PC-9 (cell line): ENCODE results near the gene ERMP1. TPM values are rescaled to one million over a fixed set of nuclear protein-coding genes. Genes with fewer than 3 reads are reported as not detected.

Experiments
- BruUV-seq: library from RNA; stranded (reverse); fragments of 400-500 nt; replicated peaks from 2 replicates; lab custom pipeline; 2021; lab: Mats Ljungman, UMichigan
- CTCF ChIA-PET: fragments of 300-600 bp; sonication (Branson Sonifier 250); formaldehyde crosslinking; loops from one replicate; lab custom pipeline; 2022; ENCODE audit warnings: antibody characterized with exemption; lab: Charles Lee
- POLR2A ChIA-PET: fragments of 300-600 bp; sonication (Branson Sonifier 250); formaldehyde crosslinking; loops from one replicate; lab custom pipeline; 2022; ENCODE audit warnings: antibody characterized with exemption; ENCODE audit not compliant: unreplicated experiment; lab: Charles Lee
- DNase-seq, 2 experiments: peaks; one replicate each; pipeline versions ENCODE4 v3.0.0 to v3.0.0-alpha.2; 2015 to 2022; ENCODE audit warnings: mixed read lengths in 1 of 2
- H2AFZ ChIP-seq: fragments of 200-600 bp; sonication (generic); 2 replicates; pipeline ENCODE4 v1.8.1; 2017; ENCODE audit warnings: antibody characterized with exemption
- H3F3A ChIP-seq: fragments of 200-600 bp; sonication (generic); 2 replicates; pipeline ENCODE4 v1.8.1; 2017; ENCODE audit warnings: antibody characterized with exemption, mild to moderate bottlenecking, low read depth; ENCODE audit not compliant: insufficient read depth
- H3K27ac ChIP-seq: fragments of 200-600 bp; sonication (generic); 2 replicates; pipeline ENCODE4 v1.6.1; 2016; ENCODE audit warnings: mixed run types
- H3K27me3 ChIP-seq: fragments of 200-600 bp; sonication (generic); 2 replicates; pipeline ENCODE4 v1.6.1; 2016; ENCODE audit warnings: low read depth, mixed run types; ENCODE audit not compliant: insufficient read depth
- H3K36me3 ChIP-seq: fragments of 200-600 bp; sonication (generic); 2 replicates; pipeline ENCODE4 v1.6.1; 2016; ENCODE audit warnings: low read depth, mixed run types
- H3K4me1 ChIP-seq: fragments of 200-600 bp; sonication (generic); replicated peaks from 2 replicates; pipeline ENCODE4 v1.6.1; 2016; ENCODE audit warnings: mixed run types; ENCODE audit not compliant: insufficient read depth
- H3K4me2 ChIP-seq: fragments of 200-600 bp; sonication (generic); 2 replicates; pipeline ENCODE4 v1.6.1; 2017; ENCODE audit warnings: mixed run types
- H3K4me3 ChIP-seq: fragments of 200-600 bp; sonication (generic); 2 replicates; pipeline ENCODE4 v1.6.1; 2016; ENCODE audit warnings: mixed run types
- H3K79me2 ChIP-seq: fragments of 200-600 bp; sonication (generic); 2 replicates; pipeline ENCODE4 v1.6.1; 2017; ENCODE audit warnings: low read depth, mixed run types
- H3K9me2 ChIP-seq: fragments of 200-600 bp; sonication (generic); 2 replicates; pipeline ENCODE4 v1.8.1; 2017; ENCODE audit warnings: mild to moderate bottlenecking; ENCODE audit not compliant: insufficient read depth
- H3K9me3 ChIP-seq: fragments of 200-600 bp; sonication (generic); 2 replicates; pipeline ENCODE4 v1.8.1; 2016; ENCODE audit warnings: low read depth; ENCODE audit not compliant: insufficient read depth
- H4K20me1 ChIP-seq: fragments of 200-600 bp; sonication (generic); 2 replicates; pipeline ENCODE4 v1.8.1; 2017; ENCODE audit not compliant: insufficient read depth
- CTCF ChIP-seq: fragments of 200-600 bp; sonication (generic); conservative IDR thresholded peaks from 2 replicates; pipeline ENCODE4 v1.6.1; 2017; ENCODE audit warnings: mixed run types, antibody characterized with exemption, mild to moderate bottlenecking, moderate library complexity
- EZH2 ChIP-seq: fragments of 200-600 bp; sonication (generic); IDR thresholded peaks from 2 replicates; pipeline ENCODE4 v1.8.0; 2017; ENCODE audit warnings: antibody characterized with exemption, low read depth
- intact Hi-C: fragments of 100-400 bp; cut with micrococcal nuclease; formaldehyde crosslinking; loops from one replicate; pipeline ENCODE4 v1.10.0; 2022; ENCODE audit not compliant: unreplicated experiment
- total RNA-seq: library from RNA; stranded (reverse); gene quantifications from 2 replicates; pipeline ENCODE4 v1.2.3, GENCODE V29; 2021

Gene ERMP1
- total RNA-seq, 1 experiment from 2014 or later = 51.0 TPM

GRCh38 chr9:5873439-5873838 is 40.5 kb upstream of the ERMP1 start:
- Histone ChIP-seq H3K27ac (no peak overlapping the region), H3K4me2 (no peak overlapping the region), H3K27me3 (no peaks in the 10 kb centered on the region), H3K9me3 (no peaks in the 10 kb centered on the region), H4K20me1 (no peaks in the 10 kb centered on the region), H2AFZ (no peak overlapping the region), H3K4me1 (peaks cover 6% of the 10 kb centered on the region; the same call in 1 of the 2 replicates), H3K79me2 (no peaks in the 10 kb centered on the region), H3K4me3 (no peak overlapping the region), H3F3A (no peaks in the 10 kb centered on the region; the same call in 1 of the 2 replicates), H3K36me3 (no peaks in the 10 kb centered on the region), H3K9me2 (no peaks in the 10 kb centered on the region)
- TF ChIP-seq EZH2 = no peak
- no peak for TF ChIP-seq CTCF
- no TSS peak for BruUV-seq
- no peak for DNase-seq
- POLR2A ChIA-PET = no interaction called here
- CTCF ChIA-PET = no interaction called here
- intact Hi-C loops = no loop called here

GRCh38 chr9:5872511-5872910 is 39.6 kb upstream of the ERMP1 start:
- no peak overlapping the region for H2AFZ ChIP-seq

GRCh38 chr9:5871785-5872184 is 38.9 kb upstream of the ERMP1 start:
- Histone ChIP-seq H3K9me3 (no peaks in the 10 kb centered on the region), H2AFZ (0 out of 2 replicates have a peak overlapping the region, but pooled peaks have one; percentile 16), H3K4me1 (peaks cover 6% of the 10 kb centered on the region; the same call in 1 of the 2 replicates), H3K27me3 (no peaks in the 10 kb centered on the region), H3K9me2 (no peaks in the 10 kb centered on the region), H4K20me1 (no peaks in the 10 kb centered on the region), H3K4me3 (no peak overlapping the region), H3K27ac (no peak overlapping the region), H3K4me2 (0 out of 2 replicates have a peak overlapping the region, but pooled peaks have one; percentile 7), H3K36me3 (no peaks in the 10 kb centered on the region), H3K79me2 (no peaks in the 10 kb centered on the region), H3F3A (no peaks in the 10 kb centered on the region)
- intact Hi-C loops = no loop called here
- DNase-seq = peak in 1 of 2 experiments; percentile 52
- ChIA-PET CTCF (no interaction called here), POLR2A (no interaction called here)
- BruUV-seq = no TSS peak
- TF ChIP-seq CTCF (no peak), EZH2 (no peak)

More at GRCh38 chr9:5872511-5872910, 39.6 kb upstream of the ERMP1 start:
- no TSS peak for BruUV-seq
- Histone ChIP-seq H3K27ac (no peak overlapping the region), H3F3A (no peaks in the 10 kb centered on the region), H4K20me1 (no peaks in the 10 kb centered on the region), H3K4me2 (no peak overlapping the region), H3K4me3 (no peak overlapping the region), H3K27me3 (no peaks in the 10 kb centered on the region), H3K9me2 (no peaks in the 10 kb centered on the region), H3K9me3 (no peaks in the 10 kb centered on the region), H3K4me1 (peaks cover 6% of the 10 kb centered on the region; the same call in 1 of the 2 replicates), H3K36me3 (no peaks in the 10 kb centered on the region), H3K79me2 (no peaks in the 10 kb centered on the region)
- intact Hi-C loops = no loop called here
- no peak for TF ChIP-seq CTCF
- no peak for TF ChIP-seq EZH2
- POLR2A ChIA-PET = no interaction called here
- CTCF ChIA-PET = no interaction called here
- no peak for DNase-seq
